ENCODE measurements around the gene DNAH9.

Gene DNAH9

DNA sequence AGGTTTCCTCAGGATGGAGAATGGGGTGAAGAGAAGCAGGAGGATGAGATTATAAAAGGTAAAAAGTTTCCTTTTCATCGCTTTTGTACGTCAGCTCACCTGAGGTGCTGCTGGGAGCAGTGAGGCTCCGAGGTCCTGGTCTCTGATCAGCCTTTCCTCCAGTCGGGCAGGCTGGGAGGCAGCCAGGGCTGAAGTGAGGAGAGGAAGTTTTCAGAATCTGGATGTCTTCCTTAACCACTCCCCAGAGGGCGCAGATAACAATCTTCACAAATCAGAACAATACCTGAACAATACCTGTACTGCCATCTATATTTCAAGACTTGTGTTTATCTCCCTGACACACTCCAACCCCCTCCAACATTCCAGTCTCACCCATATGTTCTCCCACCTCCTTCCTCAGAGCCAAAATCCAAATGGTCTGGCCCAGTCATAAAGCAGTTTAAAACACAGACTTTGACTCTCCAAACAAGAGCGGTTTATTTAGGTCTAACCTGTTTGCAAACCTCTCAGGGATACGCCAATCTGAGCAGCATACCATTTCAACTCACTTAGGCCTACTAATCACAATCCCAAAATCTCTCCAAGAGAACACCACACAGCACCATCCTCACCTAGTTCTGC lies 392.2 kb downstream of the DNAH9 start:
- DNase-seq: no peak

DNA sequence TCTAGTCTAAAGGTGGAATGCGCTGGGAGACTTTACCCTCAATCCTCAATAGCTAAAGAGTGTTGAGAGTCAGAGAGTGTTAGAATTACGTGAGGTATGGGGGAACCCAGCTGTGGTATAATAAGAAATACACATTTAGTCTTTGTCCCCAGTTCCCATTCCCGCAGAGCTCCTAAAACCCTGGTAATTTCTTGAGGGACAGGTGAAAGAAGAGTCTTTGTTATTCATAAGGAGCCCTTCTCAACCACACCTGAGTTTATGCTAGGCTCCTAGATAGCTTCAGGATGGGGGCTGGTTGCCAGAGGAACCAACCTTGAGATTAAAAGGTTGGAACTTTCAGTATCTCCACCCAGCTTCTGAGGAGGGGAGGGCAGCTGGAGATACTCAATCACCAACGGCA lies 393.2 kb downstream of the DNAH9 start:
- DNase-seq: no peak

DNA sequence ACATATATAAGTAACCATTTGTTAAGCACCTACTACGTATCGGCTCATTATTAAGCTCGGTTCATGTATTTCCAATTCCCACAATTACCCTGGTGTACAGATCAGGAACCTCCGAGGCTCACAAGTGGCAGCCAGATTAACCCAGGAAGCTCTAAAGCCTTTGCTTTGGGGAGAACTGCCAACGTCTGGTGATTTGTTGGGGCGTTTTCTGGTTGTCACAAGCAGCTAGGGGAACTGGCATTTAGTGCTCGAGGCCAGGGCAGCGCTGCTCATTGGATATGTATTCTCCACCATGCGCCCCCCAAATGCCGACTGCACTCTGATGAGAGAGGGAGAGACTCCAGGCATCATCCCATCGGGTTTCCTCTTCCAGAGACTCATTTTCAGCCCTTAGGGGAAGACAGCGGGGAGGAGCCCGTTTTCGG lies 398.5 kb downstream of the DNAH9 start:
- peak in 1 of 2 donors; percentile 52 for DNase-seq

DNA sequence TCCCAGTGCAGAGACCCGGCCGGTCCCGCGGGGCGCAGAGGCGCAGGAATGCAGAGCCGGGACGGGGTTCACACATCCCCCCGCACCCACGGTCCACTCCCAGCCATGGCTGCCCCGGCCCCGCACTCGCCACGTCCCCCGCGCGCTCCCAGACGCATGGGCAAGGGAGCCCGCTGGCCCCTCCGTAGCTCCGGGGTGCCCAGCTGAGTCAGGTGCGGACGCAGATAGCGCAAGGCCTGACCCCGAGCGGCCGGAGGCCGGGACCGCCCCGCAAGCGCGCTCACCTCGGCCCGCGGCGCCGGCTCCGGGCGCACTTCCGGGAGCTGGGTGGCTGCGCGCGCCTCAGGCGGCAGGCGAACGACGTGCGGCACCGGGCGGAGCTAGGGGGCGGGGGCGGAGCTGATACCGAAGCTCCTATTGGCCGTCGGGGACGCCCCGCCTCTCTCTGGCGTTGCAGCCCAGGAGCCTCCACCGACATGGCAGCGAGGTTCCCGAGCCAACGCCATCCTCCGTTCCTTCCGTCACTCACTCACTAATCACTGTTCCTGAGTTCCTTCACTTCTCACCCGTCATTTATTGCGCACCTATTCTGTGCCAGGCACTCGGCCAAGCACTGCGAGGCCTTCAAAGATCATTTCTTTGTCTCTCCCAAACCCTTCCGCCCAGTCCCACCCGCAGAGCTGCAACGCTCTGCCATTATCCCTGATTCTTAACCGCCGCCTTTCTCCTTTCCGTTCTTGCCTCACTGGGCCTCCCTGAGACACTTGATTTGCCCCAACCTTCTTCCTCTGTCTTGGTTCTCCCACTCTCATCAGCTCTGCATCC lies 399.1 kb downstream of the DNAH9 start, which contains the start of gene ZNF18:
ZNF18 (minus strand) TSS at position 329 of the 825 bp plus-strand sequence. CDS start 4,646 bp downstream, outside the sequence.
- DNase-seq: peak; percentile 91 to 93

DNA sequence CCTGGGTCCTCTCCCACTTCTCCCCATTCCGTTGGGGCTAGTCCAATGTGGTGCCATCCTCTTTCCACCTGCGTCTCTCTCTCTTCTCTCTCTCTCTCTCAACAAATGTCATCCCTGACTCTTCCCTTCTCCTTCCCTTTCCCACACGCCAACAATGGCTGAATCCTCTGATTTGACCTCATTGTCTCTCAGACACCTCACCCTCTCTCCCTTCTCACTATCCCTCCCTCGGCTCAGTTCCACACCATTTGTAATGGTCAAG lies 399.6 kb downstream of the DNAH9 start:
- DNase-seq: no peak

DNA sequence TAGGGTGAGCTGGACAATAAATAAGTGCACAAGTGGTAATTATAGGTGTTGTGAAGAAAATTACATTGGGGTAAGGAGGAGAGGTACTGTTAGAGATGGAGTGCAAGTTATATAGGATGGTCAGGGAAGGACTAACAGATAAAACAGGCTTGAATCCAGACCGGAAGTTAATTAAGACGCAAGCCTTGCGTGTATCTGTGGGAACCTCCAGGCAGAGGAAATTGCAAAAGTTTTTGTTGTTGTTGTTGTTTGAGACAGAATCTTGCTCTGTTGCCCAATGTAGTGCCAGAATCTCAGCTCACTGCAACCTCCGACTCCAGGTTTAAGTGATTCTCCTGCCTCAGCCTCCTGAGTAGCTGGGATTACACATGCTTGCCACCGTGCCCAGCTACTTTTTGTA lies 401.4 kb downstream of the DNAH9 start:
- DNase-seq: no peak

DNA sequence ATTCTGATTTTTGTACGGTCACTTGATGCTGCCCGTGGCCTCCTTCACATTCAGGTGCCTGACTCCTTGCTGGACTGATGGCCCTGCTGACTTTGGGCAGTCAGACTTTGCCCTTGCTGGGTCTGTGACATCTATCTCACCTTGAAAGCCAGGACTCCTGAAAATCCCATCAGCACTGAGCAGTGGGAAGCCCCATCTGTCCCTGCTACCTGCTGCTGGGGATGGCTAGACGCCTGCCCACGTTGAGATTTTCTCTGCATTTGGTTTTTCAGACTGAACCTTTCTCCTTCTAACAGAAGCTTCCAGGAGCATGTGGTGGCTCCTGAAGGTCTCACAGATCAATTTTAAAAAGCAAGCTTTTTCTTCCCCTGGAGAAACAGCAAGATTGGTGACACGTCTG lies 409.2 kb downstream of the DNAH9 start:
- DNase-seq: no peak

Data from hippocampal formation (tissue), 2 donors.